AG04450 (cell line): ENCODE results near the gene IL33. TPM values are rescaled to one million over a fixed set of nuclear protein-coding genes. Genes with fewer than 3 reads are reported as not detected.

Experiments used
- CTCF ChIA-PET: fragments of 300-600, 350-600 bp; formaldehyde crosslinking; extraction: SDS; loops from one replicate; lab custom pipeline; 2022; ENCODE audit warnings: antibody characterized with exemption, inconsistent platforms; lab: Charles Lee
- POLR2A ChIA-PET: fragments of 350-600 bp; formaldehyde crosslinking; extraction: SDS; loops from one replicate; lab custom pipeline; 2021; ENCODE audit warnings: antibody characterized with exemption, inconsistent platforms; lab: Yijun Ruan, JAX
- DNase-seq: peaks from one replicate; pipeline ENCODE4 v3.0.0-alpha.2; 2011; ENCODE audit warnings: low read depth, low spot score
- H3K27ac ChIP-seq: one replicate; pipeline ENCODE4 v1.5.1; 2012; ENCODE audit warnings: low read depth, low read length, control low read depth
- H3K27me3 ChIP-seq: one replicate; pipeline ENCODE4 v1.6.0; 2012; ENCODE audit warnings: low read length; ENCODE audit not compliant: control insufficient read depth, insufficient read depth
- H3K4me3 ChIP-seq: 2 replicates; pipeline ENCODE4 v1.5.1; 2011; ENCODE audit warnings: mild to moderate bottlenecking, low read depth, low read length, control low read depth
- H3K9me3 ChIP-seq: 2 replicates; pipeline ENCODE4 v1.5.1; 2012; ENCODE audit warnings: low read length; ENCODE audit not compliant: control insufficient read depth, insufficient read depth
- polyA plus RNA-seq: library from polyadenylated mRNA; depleted of rRNA; stranded (reverse); fragments of >200 nt; gene quantifications from 2 replicates; pipeline ENCODE4 v1.2.3, GENCODE V29; 2011
- TF ChIP-seq, protein P1 (sequence below): IDR thresholded peaks from 2 replicates; pipeline ENCODE4 v1.5.1; 2011; ENCODE audit warnings: low read depth, low read length, control low read depth, inconsistent platforms

IL33 gene
- polyA plus RNA-seq, 1 experiment: 0.29 TPM

DNA sequence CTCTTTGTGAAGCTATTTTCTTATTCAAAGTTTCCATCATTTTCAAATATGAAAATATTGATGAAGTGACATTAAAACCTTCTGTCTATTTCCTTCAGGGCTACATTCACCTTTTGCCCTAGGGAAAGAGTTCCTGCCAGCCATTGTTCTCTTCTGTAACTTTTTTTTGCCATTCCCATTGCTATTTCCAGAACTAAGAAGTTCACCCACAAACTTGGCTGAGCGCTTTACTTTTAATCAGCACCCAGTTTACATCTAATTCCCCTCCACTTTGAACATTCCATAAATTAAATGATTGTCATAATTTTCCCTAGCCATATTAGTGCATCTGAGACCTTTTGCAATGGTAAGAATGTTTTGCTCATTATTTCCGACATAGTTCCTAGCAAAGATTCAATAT lies 4.4 kb downstream of the IL33 start:
- Histone ChIP-seq H3K4me3 (no peak overlapping the region), H3K27me3 (no peaks in the 10 kb centered on the region), H3K27ac (no peak overlapping the region), H3K9me3 (no peaks in the 10 kb centered on the region)
- TF ChIP-seq, protein P1, sequence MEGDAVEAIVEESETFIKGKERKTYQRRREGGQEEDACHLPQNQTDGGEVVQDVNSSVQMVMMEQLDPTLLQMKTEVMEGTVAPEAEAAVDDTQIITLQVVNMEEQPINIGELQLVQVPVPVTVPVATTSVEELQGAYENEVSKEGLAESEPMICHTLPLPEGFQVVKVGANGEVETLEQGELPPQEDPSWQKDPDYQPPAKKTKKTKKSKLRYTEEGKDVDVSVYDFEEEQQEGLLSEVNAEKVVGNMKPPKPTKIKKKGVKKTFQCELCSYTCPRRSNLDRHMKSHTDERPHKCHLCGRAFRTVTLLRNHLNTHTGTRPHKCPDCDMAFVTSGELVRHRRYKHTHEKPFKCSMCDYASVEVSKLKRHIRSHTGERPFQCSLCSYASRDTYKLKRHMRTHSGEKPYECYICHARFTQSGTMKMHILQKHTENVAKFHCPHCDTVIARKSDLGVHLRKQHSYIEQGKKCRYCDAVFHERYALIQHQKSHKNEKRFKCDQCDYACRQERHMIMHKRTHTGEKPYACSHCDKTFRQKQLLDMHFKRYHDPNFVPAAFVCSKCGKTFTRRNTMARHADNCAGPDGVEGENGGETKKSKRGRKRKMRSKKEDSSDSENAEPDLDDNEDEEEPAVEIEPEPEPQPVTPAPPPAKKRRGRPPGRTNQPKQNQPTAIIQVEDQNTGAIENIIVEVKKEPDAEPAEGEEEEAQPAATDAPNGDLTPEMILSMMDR: no peak
- POLR2A ChIA-PET: no interaction called here
- CTCF ChIA-PET: interaction anchor here (1.2 kb wide), 1 partner anchor 166 kb away, joined by 4 read pairs; no protein-coding TSS in a partner anchor
- DNase-seq: no peak

DNA sequence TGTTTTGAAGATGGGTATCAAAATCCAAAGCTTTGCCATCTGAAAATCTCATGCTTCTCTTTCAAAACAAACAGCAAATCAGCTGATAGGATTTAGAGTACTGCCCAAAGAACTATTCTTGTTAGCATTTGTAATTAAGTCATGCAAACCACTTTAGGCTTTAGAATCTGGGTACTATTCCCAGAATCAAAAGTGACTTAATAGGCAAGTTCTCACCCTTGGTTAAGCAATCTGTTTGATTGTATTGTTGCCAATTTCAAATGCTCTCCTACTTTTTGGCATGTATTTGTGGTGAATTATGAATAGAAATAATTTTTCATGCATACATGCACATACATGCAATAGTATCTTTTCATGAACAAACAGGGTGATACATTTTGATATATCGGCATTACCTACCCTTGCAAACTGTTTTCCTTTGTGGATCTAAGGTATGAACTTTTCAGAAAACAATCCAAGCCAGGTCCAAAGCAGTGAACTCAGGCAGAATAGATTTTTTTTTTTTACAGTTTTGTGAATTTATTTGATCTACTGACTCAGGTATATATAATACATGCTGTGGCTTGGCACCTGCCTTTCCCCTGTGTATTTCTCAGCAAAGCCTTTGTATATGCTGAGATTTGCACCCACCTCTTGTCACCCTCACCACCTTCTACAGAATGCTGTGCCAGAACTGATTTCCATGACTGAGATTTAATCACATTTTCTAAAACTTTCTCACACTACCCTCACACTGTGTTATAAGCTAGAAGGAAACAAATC lies 9.0 kb downstream of the IL33 start:
- no peaks in the 10 kb centered on the region for H3K27me3 ChIP-seq
- CTCF ChIA-PET: no interaction called here
- H3K27ac ChIP-seq: no peak overlapping the region
- POLR2A ChIA-PET: no interaction called here
- DNase-seq: no peak
- no peak overlapping the region for H3K4me3 ChIP-seq
- H3K9me3 ChIP-seq: no peaks in the 10 kb centered on the region
- TF ChIP-seq, protein P1: no peak

DNA sequence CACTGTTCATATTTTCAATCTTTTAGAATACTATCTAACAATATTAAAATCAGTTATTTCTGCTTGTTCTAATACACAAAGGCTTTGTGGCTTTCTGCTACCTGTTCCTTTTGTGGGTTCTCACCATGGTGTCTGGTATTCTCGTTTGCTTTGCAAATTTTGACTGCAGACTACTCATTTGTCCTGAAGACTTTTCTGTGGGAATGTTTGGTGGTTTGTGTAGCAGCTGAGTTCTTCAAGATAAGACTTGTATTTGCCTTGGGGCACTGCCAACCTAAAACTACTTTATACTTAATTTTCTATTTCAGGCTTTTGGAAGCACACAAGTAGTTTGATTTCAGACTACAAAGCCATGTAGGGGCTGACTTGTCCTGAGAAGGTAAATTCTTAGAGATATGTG lies 11.1 kb downstream of the IL33 start:
- Histone ChIP-seq H3K9me3 (no peaks in the 10 kb centered on the region), H3K4me3 (no peak overlapping the region), H3K27ac (no peak overlapping the region), H3K27me3 (no peaks in the 10 kb centered on the region)
- ChIA-PET POLR2A (no interaction called here), CTCF (no interaction called here)
- no peak for DNase-seq
- TF ChIP-seq, protein P1: no peak

DNA sequence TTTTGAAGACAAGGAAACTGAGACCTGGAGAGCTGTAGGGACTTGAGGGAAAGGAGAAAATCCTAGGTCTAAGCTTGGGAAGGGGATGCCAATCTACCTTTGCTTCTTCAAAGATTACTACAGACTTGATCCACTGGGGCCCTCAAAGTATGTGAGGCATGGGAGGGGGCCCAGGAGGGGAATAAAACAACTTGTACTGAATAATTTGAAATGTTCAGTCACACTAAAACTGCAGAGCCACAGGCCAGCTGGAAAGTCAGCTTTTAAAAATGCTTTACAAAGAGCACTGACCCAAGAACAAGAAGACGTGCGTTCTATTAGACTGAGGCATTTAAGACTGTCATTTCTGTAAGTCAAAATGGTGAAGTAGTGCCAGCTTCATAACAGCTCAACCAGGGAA lies 13.6 kb downstream of the IL33 start:
- DNase-seq: no peak
- Histone ChIP-seq H3K9me3 (no peaks in the 10 kb centered on the region), H3K27ac (no peak overlapping the region), H3K4me3 (no peak overlapping the region), H3K27me3 (no peaks in the 10 kb centered on the region)
- TF ChIP-seq, protein P1: no peak
- ChIA-PET POLR2A (no interaction called here), CTCF (no interaction called here)

DNA sequence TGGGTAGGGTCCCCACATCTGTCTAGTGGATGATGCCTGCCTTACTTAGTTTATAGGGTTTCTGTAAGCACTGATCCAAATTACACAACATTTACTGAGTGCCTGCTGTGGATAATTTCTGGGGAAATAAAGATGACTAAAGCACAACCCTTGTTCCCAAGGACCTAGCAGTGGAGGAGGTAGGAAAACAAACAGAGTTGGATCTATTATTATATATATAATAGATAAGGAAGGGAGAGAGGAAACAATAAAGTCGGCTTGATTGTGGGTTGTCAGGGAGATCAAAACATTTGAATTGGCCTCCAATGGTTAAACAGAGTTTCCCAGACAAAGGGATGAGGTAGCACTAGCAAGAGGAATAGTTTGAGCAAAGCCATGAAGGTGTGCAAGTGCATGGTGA lies 14.0 kb downstream of the IL33 start:
- DNase-seq: no peak

More for the DNA sequence above, 14.0 kb downstream of the IL33 start:
- Histone ChIP-seq H3K9me3 (no peaks in the 10 kb centered on the region), H3K27ac (no peak overlapping the region), H3K27me3 (no peaks in the 10 kb centered on the region), H3K4me3 (no peak overlapping the region)
- POLR2A ChIA-PET: no interaction called here
- CTCF ChIA-PET: no interaction called here
- TF ChIP-seq, protein P1: no peak
